ENCODE measurements around the gene DNER. TPM values are rescaled to one million over a fixed set of nuclear protein-coding genes. Genes with fewer than 3 reads are reported as not detected.

Gene DNER
- total RNA-seq, 2 donors from 2014 or later, result 17.6 to 28.4 TPM

Other genes with a start within 250 kb of the DNER start
- 100 to 1,000 TPM in 1 of 2 donors, 10 to 100 TPM in 1; 94.8 to 107 TPM for gene TRIP12, start 207.5 kb upstream of the DNER start, total RNA-seq
- 1 to 10 TPM in 1 of 2 donors, under 1 TPM in 1; 0.98 to 1.3 TPM for gene FBXO36, start 207.9 kb upstream of the DNER start, total RNA-seq

All from right atrium auricular region (tissue), 2 donors.